Measurements from ENCODE around the gene ZFTA.

Gene ZFTA

GRCh38 chr11:63719001-63719400 is 49.6 kb downstream of the ZFTA start (continued):
- TF ChIP-seq POU6F1 (CRISPR knock-in tag; IDR thresholded peaks at IDR 0.05; ENCODE audit: borderline replicate concordance, low read depth) (no peak), ZFP30 (CRISPR knock-in tag; IDR thresholded peaks at IDR 0.05) (no peak), SNAI2 (CRISPR knock-in tag; IDR thresholded peaks at IDR 0.05) (no peak), ZC3H10 (CRISPR knock-in tag; IDR thresholded peaks at IDR 0.05) (no peak), CREB5 (CRISPR knock-in tag; IDR thresholded peaks at IDR 0.05; ENCODE audit: low read depth) (no peak), ISL1 (CRISPR knock-in tag; IDR thresholded peaks at IDR 0.05) (no peak), ZNF70 (CRISPR knock-in tag; IDR thresholded peaks at IDR 0.05) (no peak), ARNTL (CRISPR knock-in tag; IDR thresholded peaks at IDR 0.05; ENCODE audit: borderline replicate concordance, low read depth) (no peak), ZFP3 (CRISPR knock-in tag; IDR thresholded peaks at IDR 0.05) (no peak)

All from SK-N-SH treated with all-trans-retinoic acid at 6 μM for 48 hours (cell line).